GM12873 (cell line): ENCODE data around the gene CLEC18C.
"Not testable (repeated sequence)": the region's sequence is repeated elsewhere in the genome, so short reads cannot be mapped to it uniquely, and the experiment has no call there.

Experiments
- CTCF ChIP-seq: IDR thresholded peaks from 2 replicates; pipeline ENCODE4 v1.5.1; 2012; ENCODE audit warnings: low read depth, mild to moderate bottlenecking, moderate library complexity, low read length, control low read depth; ENCODE audit not compliant: insufficient read depth; ENCODE audit errors: missing control alignments

CLEC18C gene

GRCh38 chr16:70173212-70173837 lies at the start of gene CLEC18C:
TSS of gene CLEC18C (plus strand) at chr16:70173787. CDS start at chr16:70174279, 492 bp downstream.
- not testable (repeated sequence) for TF ChIP-seq CTCF

GRCh38 chr16:70151391-70151790 lies 22.2 kb upstream of the CLEC18C start:
- no peak for TF ChIP-seq CTCF

- TF ChIP-seq CTCF = no peak
These were observed 21.6 kb upstream of the CLEC18C start for GRCh38 chr16:70151941-70152509.

GRCh38 chr16:70152578-70153302 lies 20.8 kb upstream of the CLEC18C start:
- no peak for TF ChIP-seq CTCF

- no peak for TF ChIP-seq CTCF
These were observed 17.2 kb upstream of the CLEC18C start for GRCh38 chr16:70156207-70156978.

GRCh38 chr16:70157105-70157476 lies 16.5 kb upstream of the CLEC18C start:
- no peak for TF ChIP-seq CTCF
